ENCODE data around the gene LRRC14B.

The LRRC14B gene

GRCh38 chr5:176296-176823 lies 14.9 kb upstream of the LRRC14B start:
- no peak for DNase-seq

- no peak for DNase-seq
These were observed 13.2 kb upstream of the LRRC14B start for GRCh38 chr5:178110-178509.

GRCh38 chr5:179401-179800 lies 11.9 kb upstream of the LRRC14B start:
- no peak for DNase-seq

- DNase-seq, result no peak
These were observed 10.9 kb upstream of the LRRC14B start for GRCh38 chr5:180286-180918.

- no peak for DNase-seq
These were observed 10.1 kb upstream of the LRRC14B start for GRCh38 chr5:181160-181559.

- no peak for DNase-seq
These were observed 9.7 kb upstream of the LRRC14B start for GRCh38 chr5:181566-181965.

- no peak for DNase-seq
These were observed 9.2 kb upstream of the LRRC14B start for GRCh38 chr5:182126-182525.

GRCh38 chr5:184471-184870 lies 6.8 kb upstream of the LRRC14B start:
- DNase-seq, result no peak

GRCh38 chr5:185095-186070 lies 5.9 kb upstream of the LRRC14B start:
- no peak for DNase-seq

- no peak for DNase-seq
These were observed 4.9 kb upstream of the LRRC14B start for GRCh38 chr5:186091-187041.

GRCh38 chr5:187042-187431 lies 4.3 kb upstream of the LRRC14B start:
- DNase-seq, result no peak

- DNase-seq, result no peak
These were observed 3.5 kb upstream of the LRRC14B start for GRCh38 chr5:187617-188451.

- DNase-seq, result peak; percentile 92 to 93
These were observed 2.5 kb upstream of the LRRC14B start for GRCh38 chr5:188488-189481.

- no peak for DNase-seq
These were observed 1.8 kb upstream of the LRRC14B start for GRCh38 chr5:189486-189885.

GRCh38 chr5:189976-190365 lies 1.3 kb upstream of the LRRC14B start:
- DNase-seq, result no peak

GRCh38 chr5:190366-191035 lies 794 bp upstream of the LRRC14B start:
- no peak for DNase-seq

- no peak for DNase-seq
These were observed 825 bp downstream of the LRRC14B start for GRCh38 chr5:191949-192690.

- DNase-seq, result no peak
These were observed 1.3 kb downstream of the LRRC14B start for GRCh38 chr5:192691-192969.

All from activated T-cell treated with anti-CD3 and anti-CD28 coated beads, Interleukin-2, amount 50 U/mL, for 48 hours (primary cell).